Esophagus squamous epithelium (tissue), 4 donors: ENCODE results near the gene C1orf50.

Source experiments
- CTCF ChIP-seq, 6 experiments: fragments of 450-650 bp in 4 of 6; fragments of 200-600 bp in 2 of 6; sonication (generic) in 2 of 6; IDR thresholded peaks; one replicate each; pipeline ENCODE4 v1.5.1; 2016 to 2019; ENCODE audit warnings: antibody characterized with exemption in 6 of 6, mild to moderate bottlenecking in 4 of 6, moderate library complexity in 4 of 6
- POLR2A ChIP-seq, 4 donors: fragments of 450-650 bp; IDR thresholded peaks; one replicate each; pipeline ENCODE4 v1.6.1; 2017; ENCODE audit warnings: antibody characterized with exemption in 4 of 4, mild to moderate bottlenecking in 4 of 4, moderate library complexity in 3 of 4

DNA sequence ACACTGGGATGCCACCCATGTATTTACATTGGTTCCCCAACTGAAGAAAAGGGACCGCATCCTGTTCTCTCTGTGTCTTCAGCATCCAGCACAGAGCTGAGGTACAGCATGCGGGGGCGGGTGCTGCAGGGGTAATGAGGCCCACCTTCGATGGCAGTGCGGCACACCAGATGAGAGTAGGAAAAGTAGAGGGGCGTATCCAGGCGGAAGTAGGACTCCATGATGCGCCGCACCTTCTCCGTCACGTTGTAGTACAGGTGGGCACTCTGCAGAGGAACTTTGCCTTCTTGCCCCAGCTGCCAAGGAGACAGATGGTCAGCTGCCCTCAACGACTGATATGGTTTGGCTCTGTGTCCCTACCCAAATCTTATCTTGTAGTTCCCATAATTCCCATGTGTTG is 17.0 kb upstream of the C1orf50 start:
- TF ChIP-seq POLR2A (IDR thresholded peaks at IDR 0.05): no peak
- no peak for TF ChIP-seq CTCF (IDR thresholded peaks at IDR 0.05)
